Liver (tissue), 3 donors: Measurements from ENCODE around the gene EBF3.

Source experiments
- CTCF ChIP-seq: fragments of 150-350 bp; IDR thresholded peaks from 2 replicates; pipeline ENCODE4 v1.5.1; 2017; ENCODE audit warnings: improper control_type of control experiment, low read depth, low read length; ENCODE audit not compliant: missing input control
- EGR1 ChIP-seq, 2 donors: IDR thresholded peaks; 2 replicates each; pipeline ENCODE4 v1.6.1; 2016 to 2018; ENCODE audit warnings: antibody characterized with exemption in 2 of 2, low read depth in 2 of 2
- FOXA1 ChIP-seq: IDR thresholded peaks from 2 replicates; pipeline ENCODE4 v1.6.1; 2016; ENCODE audit warnings: antibody characterized with exemption
- GABPA ChIP-seq, 2 donors: IDR thresholded peaks in 1 of 2; conservative IDR thresholded peaks in 1 of 2; 2 replicates each; pipeline ENCODE4 v1.6.1; 2016; ENCODE audit warnings: antibody characterized with exemption in 2 of 2, mild to moderate bottlenecking in 1 of 2, moderate library complexity in 1 of 2
- HNF4G ChIP-seq: IDR thresholded peaks from 2 replicates; pipeline ENCODE4 v1.6.1; 2016; ENCODE audit warnings: antibody characterized with exemption
- JUND ChIP-seq, 2 donors: IDR thresholded peaks; 2 replicates each; pipeline ENCODE4 v1.6.1; 2016; ENCODE audit warnings: antibody characterized with exemption in 2 of 2
- MAX ChIP-seq: IDR thresholded peaks from 2 replicates; pipeline ENCODE4 v1.6.1; 2016; ENCODE audit warnings: antibody characterized with exemption
- NR2F2 ChIP-seq: IDR thresholded peaks from 2 replicates; pipeline ENCODE4 v1.6.1; 2016; ENCODE audit warnings: antibody characterized with exemption
- RAD21 ChIP-seq, 2 donors: IDR thresholded peaks; 2 replicates each; pipeline ENCODE4 v1.6.1; 2016; ENCODE audit warnings: antibody characterized with exemption in 2 of 2, mild to moderate bottlenecking in 2 of 2
- SP1 ChIP-seq: IDR thresholded peaks from 2 replicates; pipeline ENCODE4 v1.6.1; 2018; ENCODE audit warnings: antibody characterized with exemption, mild to moderate bottlenecking
- TAF1 ChIP-seq: conservative IDR thresholded peaks from 2 replicates; pipeline ENCODE4 v1.6.1; 2016; ENCODE audit warnings: antibody characterized with exemption, mild to moderate bottlenecking
- TF ChIP-seq, protein P1 (sequence below): IDR thresholded peaks from 2 replicates; pipeline ENCODE4 v1.6.1; 2016; ENCODE audit warnings: antibody characterized with exemption, mild to moderate bottlenecking
- TF ChIP-seq, protein P2 (sequence below): IDR thresholded peaks from 2 replicates; pipeline ENCODE4 v1.6.1; 2016; ENCODE audit warnings: antibody characterized with exemption
- donor health status: healthy.
- donor health status: healthy.

GRCh38 chr10:129967579-129968019 lies 3.5 kb upstream of the EBF3 start:
- no peak for TF ChIP-seq HNF4G
- no peak for TF ChIP-seq CTCF
- no peak for TF ChIP-seq TAF1
- no peak for TF ChIP-seq SP1
- no peak for TF ChIP-seq RAD21 (IDR thresholded peaks at IDR 0.05)
- TF ChIP-seq, protein P1, sequence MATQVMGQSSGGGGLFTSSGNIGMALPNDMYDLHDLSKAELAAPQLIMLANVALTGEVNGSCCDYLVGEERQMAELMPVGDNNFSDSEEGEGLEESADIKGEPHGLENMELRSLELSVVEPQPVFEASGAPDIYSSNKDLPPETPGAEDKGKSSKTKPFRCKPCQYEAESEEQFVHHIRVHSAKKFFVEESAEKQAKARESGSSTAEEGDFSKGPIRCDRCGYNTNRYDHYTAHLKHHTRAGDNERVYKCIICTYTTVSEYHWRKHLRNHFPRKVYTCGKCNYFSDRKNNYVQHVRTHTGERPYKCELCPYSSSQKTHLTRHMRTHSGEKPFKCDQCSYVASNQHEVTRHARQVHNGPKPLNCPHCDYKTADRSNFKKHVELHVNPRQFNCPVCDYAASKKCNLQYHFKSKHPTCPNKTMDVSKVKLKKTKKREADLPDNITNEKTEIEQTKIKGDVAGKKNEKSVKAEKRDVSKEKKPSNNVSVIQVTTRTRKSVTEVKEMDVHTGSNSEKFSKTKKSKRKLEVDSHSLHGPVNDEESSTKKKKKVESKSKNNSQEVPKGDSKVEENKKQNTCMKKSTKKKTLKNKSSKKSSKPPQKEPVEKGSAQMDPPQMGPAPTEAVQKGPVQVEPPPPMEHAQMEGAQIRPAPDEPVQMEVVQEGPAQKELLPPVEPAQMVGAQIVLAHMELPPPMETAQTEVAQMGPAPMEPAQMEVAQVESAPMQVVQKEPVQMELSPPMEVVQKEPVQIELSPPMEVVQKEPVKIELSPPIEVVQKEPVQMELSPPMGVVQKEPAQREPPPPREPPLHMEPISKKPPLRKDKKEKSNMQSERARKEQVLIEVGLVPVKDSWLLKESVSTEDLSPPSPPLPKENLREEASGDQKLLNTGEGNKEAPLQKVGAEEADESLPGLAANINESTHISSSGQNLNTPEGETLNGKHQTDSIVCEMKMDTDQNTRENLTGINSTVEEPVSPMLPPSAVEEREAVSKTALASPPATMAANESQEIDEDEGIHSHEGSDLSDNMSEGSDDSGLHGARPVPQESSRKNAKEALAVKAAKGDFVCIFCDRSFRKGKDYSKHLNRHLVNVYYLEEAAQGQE = no peak
- TF ChIP-seq, protein P2, sequence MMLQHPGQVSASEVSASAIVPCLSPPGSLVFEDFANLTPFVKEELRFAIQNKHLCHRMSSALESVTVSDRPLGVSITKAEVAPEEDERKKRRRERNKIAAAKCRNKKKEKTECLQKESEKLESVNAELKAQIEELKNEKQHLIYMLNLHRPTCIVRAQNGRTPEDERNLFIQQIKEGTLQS = no peak
- no peak for TF ChIP-seq FOXA1
- no peak for TF ChIP-seq EGR1 (IDR thresholded peaks at IDR 0.05; ENCODE audit: low read depth in 2 of 2)
- no peak for TF ChIP-seq MAX
- TF ChIP-seq NR2F2 = no peak
- no peak for TF ChIP-seq JUND (IDR thresholded peaks at IDR 0.05)
- TF ChIP-seq GABPA (IDR thresholded peaks at IDR 0.05 in 1 of 2, conservative IDR thresholded peaks at IDR 0.05 in 1 of 2) = no peak
